Uterus (tissue), 2 donors: Measurements from ENCODE around the gene BROX.

Source experiments
- CTCF ChIP-seq, 4 experiments: fragments of 200-600 bp in 2 of 4; fragments of 450-650 bp in 2 of 4; sonication (generic) in 2 of 4; IDR thresholded peaks; one replicate each; pipeline ENCODE4 v1.5.1; 2016 to 2019; ENCODE audit warnings: antibody characterized with exemption in 4 of 4, mild to moderate bottlenecking in 2 of 4, moderate library complexity in 1 of 4
- POLR2A ChIP-seq, 2 donors: fragments of 450-650 bp; IDR thresholded peaks; one replicate each; pipeline ENCODE4 v1.6.1; 2016; ENCODE audit warnings: antibody characterized with exemption in 2 of 2, mild to moderate bottlenecking in 1 of 2, moderate library complexity in 1 of 2

- TF ChIP-seq POLR2A (IDR thresholded peaks at IDR 0.05) (no peak), CTCF (IDR thresholded peaks at IDR 0.05) (no peak)
Observed at GRCh38 chr1:222739465-222739864, 27.1 kb downstream of the BROX start.
